Esophagus squamous epithelium (tissue), 4 donors: ENCODE results near the gene TAOK2.

Source experiments
- POLR2A ChIP-seq, 4 donors: fragments of 450-650 bp; IDR thresholded peaks; one replicate each; pipeline ENCODE4 v1.6.1; 2017; ENCODE audit warnings: antibody characterized with exemption in 4 of 4, mild to moderate bottlenecking in 4 of 4, moderate library complexity in 3 of 4
- TF ChIP-seq, protein P1 (sequence below), 6 experiments: fragments of 450-650 bp in 4 of 6; fragments of 200-600 bp in 2 of 6; sonication (generic) in 2 of 6; IDR thresholded peaks; one replicate each; pipeline ENCODE4 v1.5.1; 2016 to 2019; ENCODE audit warnings: antibody characterized with exemption in 6 of 6, mild to moderate bottlenecking in 4 of 6, moderate library complexity in 4 of 6

DNA sequence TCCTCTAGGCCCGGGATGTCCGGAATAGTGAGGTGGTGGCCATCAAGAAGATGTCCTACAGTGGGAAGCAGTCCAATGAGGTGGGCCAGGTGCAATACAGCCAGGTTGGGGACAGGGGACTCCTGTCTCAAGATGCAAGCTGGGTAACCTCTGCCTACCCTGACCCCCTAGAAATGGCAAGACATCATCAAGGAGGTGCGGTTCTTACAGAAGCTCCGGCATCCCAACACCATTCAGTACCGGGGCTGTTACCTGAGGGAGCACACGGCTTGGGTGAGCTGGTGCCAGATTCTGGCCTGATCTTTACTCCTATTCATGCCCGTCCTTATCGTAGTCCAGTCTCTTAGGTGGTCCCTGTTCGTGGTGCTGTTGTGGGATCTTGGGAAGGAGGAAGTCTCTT is 4.4 kb downstream of the TAOK2 start:
- TF ChIP-seq, protein P1, sequence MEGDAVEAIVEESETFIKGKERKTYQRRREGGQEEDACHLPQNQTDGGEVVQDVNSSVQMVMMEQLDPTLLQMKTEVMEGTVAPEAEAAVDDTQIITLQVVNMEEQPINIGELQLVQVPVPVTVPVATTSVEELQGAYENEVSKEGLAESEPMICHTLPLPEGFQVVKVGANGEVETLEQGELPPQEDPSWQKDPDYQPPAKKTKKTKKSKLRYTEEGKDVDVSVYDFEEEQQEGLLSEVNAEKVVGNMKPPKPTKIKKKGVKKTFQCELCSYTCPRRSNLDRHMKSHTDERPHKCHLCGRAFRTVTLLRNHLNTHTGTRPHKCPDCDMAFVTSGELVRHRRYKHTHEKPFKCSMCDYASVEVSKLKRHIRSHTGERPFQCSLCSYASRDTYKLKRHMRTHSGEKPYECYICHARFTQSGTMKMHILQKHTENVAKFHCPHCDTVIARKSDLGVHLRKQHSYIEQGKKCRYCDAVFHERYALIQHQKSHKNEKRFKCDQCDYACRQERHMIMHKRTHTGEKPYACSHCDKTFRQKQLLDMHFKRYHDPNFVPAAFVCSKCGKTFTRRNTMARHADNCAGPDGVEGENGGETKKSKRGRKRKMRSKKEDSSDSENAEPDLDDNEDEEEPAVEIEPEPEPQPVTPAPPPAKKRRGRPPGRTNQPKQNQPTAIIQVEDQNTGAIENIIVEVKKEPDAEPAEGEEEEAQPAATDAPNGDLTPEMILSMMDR (IDR thresholded peaks at IDR 0.05), result no peak
- no peak for TF ChIP-seq POLR2A (IDR thresholded peaks at IDR 0.05)
